CD4-positive, alpha-beta T cell treated with Interferon alpha-2 for 1 hour (primary cell): ENCODE results near the gene FTL.
"Not testable (repeated sequence)": the region's sequence is repeated elsewhere in the genome, so short reads cannot be mapped to it uniquely, and the experiment has no call there.

Experiments
- DNase-seq, 2 donors: peaks; one replicate each; pipeline ENCODE4 v3.0.0-alpha.2; 2020 to 2022

Gene FTL

DNA sequence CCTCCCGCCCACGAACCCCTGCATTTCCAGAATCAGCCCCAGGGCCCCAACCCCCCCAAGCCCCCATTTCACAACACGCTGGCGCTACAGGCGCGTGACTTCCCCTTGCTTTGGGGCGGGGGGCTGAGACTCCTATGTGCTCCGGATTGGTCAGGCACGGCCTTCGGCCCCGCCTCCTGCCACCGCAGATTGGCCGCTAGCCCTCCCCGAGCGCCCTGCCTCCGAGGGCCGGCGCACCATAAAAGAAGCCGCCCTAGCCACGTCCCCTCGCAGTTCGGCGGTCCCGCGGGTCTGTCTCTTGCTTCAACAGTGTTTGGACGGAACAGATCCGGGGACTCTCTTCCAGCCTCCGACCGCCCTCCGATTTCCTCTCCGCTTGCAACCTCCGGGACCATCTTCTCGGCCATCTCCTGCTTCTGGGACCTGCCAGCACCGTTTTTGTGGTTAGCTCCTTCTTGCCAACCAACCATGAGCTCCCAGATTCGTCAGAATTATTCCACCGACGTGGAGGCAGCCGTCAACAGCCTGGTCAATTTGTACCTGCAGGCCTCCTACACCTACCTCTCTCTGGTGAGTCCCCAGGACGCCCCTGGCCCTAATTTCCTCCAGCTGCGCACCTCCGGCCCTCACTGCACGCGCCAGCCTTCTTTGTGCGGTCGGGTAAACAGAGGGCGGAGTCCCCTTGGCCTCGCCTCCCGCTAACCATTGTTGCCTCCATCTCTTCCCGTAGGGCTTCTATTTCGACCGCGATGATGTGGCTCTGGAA is at the start of gene FTL:
FTL (plus strand) TSS at position 270 of the 766 bp plus-strand sequence; CDS start at position 469, 199 bp downstream.
- DNase-seq = peak; percentile 94 to 95

DNA sequence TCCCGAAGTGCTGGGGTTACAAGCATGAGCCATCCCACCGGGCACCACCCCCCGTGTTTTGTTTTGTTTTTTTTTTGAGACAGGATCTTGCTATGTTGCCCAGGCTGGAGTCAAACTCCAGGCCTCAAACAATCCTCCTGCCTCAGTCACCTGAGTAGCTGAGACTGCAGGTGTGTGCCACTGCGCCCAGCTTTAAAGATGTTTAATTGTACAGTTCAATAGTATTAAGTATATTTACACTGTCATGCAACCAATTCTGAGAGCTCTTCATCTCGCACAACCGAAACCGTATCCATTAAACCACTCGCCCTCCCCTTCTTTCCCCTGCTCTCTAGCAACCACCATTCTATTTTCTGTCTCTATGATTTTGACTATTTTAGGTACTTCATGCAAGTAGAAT is 49.4 kb upstream of the FTL start:
- no peak for DNase-seq

DNA sequence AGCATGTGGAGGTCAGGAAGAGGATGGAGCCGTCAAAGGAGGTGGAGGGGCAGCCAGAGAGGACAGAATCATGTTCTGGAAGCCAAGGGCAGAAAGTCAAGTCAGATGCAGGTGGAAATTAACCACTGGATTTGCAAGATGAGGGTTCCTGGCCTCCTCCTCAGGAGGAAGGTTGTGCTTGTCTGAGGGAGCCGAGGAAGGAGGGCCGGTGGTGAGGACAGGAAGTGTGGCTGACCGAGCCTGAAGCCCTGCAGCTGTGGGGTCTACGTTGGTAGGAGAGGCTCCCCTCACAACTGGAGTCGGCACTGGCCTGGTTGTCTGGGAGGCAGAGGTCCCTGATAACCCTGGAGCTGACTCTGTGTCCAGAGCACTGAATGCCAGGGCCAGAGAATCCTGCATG is 47.0 kb upstream of the FTL start:
- DNase-seq = no peak

GRCh38 chr19:48918801-48919247 is 46.3 kb upstream of the FTL start:
- DNase-seq = peak; percentile 18 to 21

DNA sequence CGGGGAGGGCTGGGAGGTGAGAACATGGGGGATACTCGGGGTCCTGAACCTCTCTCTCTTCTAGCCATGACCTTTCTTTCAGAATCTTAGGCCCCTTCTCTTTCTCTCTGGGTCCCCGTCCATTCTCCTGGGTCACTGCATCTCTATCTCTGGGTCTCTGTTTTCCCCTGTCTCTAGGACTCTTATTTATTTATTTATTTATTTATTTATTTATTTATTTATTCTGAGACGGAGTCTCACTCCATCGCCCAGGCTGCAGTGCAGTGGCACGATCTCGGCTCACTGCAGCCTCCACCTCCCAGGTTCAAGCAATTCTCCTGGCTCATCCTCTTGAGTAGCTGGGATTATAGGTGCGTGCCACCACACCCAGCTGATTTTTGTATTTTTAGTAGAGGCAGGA is 45.8 kb upstream of the FTL start:
- not testable (repeated sequence) for DNase-seq

- no peak for DNase-seq
These were observed 44.2 kb upstream of the FTL start for GRCh38 chr19:48920949-48921348.

DNA sequence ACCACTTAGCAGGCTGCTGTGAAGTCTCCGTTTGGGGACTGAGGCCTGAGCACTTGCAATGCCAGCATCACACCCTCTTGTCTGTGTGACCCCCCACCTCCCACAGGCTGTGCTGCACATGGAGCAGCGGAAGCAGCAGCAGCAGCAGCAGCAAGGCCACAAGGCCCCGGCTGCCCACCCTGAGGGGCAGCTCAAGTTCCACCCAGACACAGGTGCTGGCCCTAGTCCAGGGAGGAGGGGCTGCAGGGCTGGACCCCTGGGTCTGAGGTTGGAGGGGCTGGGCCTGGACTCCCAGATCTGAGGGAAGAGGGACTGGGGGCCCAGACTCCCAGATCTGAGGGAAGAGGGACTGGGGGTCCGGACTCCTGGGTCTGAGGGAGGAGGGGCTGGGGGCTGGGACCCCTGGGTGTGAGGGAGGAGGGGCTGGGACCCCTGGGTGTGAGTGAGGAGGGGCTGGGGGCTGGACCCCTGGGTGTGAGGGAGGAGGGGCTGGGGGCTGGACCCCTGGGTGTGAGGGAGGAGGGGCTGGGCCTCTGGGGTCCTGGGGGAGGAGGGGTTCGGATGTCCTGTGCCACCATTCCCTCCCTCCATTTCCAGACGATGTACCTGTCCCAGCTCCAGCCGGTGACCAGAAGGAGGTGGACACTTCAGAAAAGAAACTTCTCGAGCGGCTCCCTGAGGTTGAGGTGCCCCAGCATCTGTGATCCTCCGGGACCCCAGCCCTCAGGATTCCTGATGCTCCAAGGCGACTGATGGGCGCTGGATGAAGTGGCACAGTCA is 43.2 kb upstream of the FTL start:
- no peak for DNase-seq

DNA sequence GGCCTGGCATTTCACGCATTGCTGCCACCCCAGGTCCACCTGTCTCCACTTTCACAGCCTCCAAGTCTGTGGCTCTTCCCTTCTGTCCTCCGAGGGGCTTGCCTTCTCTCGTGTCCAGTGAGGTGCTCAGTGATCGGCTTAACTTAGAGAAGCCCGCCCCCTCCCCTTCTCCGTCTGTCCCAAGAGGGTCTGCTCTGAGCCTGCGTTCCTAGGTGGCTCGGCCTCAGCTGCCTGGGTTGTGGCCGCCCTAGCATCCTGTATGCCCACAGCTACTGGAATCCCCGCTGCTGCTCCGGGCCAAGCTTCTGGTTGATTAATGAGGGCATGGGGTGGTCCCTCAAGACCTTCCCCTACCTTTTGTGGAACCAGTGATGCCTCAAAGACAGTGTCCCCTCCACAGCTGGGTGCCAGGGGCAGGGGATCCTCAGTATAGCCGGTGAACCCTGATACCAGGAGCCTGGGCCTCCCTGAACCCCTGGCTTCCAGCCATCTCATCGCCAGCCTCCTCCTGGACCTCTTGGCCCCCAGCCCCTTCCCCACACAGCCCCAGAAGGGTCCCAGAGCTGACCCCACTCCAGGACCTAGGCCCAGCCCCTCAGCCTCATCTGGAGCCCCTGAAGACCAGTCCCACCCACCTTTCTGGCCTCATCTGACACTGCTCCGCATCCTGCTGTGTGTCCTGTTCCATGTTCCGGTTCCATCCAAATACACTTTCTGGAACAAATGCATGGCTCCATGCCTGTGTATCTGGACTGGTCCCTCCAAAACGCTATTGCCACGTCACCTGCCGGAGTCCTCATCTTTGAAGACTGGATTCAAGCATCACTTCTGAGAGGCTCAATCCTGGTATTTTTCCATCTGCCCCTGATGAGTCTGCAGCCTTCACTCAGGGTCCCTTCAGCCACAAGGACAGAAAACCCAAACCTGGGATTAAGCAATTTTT is 42.3 kb upstream of the FTL start:
- no peak for DNase-seq

DNA sequence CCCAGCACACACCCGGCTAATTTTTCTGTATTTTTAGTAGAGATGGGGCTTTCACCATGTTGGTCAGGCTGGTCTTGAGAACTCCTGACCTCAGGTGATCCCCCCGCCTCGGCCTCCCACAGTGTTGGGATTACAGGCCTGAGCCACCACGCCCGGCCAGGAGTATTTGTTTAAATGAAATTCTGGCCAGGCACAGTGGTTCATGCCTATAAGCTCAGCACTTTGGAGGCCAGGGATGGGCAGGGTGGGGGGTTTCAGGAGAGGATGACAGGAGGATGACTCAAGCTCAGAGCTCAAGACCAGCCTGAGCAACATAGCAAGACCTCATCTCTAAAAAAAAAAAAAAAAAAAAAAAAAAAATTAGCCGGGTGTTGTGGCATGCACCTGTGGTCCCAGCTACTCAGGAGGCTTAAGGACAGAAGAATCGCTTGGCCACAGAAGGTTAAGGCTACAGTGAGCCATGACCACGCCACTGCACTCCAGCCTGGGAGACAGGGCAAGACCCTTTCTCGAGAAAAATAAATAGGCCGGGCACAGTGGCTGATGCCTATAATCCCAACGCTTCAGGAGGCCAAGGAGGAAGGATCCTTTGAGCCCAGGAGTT is 39.8 kb upstream of the FTL start:
- no peak for DNase-seq

GRCh38 chr19:48925890-48926289 is 39.2 kb upstream of the FTL start:
- not testable (repeated sequence) for DNase-seq

- DNase-seq = peak in 1 of 2 donors; percentile 6
These were observed 38.2 kb upstream of the FTL start for GRCh38 chr19:48926909-48927308.

DNA sequence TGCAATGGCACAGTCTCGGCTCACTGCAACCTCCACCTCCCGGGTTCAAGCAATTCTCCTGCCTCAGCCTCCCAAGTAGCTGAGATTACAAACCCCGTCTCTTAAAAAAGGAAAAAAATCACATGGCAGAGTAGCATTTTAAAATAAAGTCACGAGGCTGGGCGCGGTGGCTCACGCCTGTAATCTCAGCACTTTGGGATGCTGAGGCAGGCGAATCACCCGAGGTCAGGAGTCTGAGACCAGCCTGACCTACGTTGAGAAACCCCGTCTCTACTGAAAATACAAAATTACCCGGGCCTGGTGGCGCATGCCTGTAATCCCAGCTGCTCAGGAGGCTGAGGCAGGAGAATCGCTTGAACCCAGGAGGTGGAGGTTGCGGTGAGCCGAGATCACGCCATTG is 37.4 kb upstream of the FTL start:
- DNase-seq = not testable (repeated sequence)

- DNase-seq = no peak
These were observed 36.7 kb upstream of the FTL start for GRCh38 chr19:48928164-48929025.

DNA sequence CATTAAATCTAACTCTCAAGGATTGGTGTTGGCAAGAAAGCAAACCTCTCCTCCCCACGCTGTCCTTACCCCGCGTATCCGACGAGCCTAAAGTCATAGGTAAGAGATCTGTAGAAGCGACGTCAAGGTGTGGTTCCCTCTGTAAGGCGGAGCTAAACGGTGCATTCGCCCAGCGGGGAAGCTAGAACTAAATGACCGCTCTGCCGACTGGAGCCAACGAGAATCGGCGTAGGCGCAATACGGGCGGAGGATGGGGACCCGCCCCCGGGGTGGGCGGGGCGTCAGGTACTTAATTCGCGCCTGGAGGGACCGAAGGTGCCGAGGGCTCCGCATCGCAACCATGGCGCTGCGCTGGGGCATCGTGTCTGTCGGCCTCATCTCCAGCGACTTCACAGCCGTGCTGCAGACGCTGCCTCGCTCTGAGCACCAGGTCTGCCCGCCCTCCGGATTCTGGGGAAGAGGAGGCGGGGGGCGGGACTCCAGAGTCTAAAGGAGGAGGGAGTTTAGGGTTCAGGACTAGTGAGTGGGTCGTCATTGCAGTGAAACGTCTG is 31.7 kb upstream of the FTL start, which contains the start of gene DHDH:
DHDH (plus strand) TSS at position 318 of the 551 bp plus-strand sequence; CDS start at position 341, 23 bp downstream.
- DNase-seq = peak; percentile 89 to 93

GRCh38 chr19:48934837-48935236 is 30.3 kb upstream of the FTL start:
- no peak for DNase-seq

GRCh38 chr19:48935864-48936263 is 29.2 kb upstream of the FTL start:
- DNase-seq = no peak

DNA sequence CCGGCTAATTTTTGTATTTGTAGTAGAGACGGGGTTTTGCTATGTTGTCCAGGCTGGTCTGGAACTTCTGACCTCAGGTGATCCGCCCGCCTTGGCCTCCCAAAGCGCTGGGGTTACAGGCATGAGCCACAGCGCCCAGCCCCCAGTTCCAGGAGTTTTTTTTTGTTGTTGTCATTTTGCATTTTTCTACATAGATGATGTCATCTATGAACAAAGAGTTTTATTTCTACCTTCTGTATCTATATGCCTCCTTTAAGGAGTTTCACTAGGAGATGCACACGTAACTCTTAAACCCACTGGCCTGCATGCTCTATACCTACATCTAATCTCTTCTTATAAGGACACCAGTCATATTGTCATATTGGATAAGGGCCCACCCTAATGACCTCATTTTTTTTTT is 26.9 kb upstream of the FTL start:
- no peak for DNase-seq

- no peak for DNase-seq
These were observed 24.2 kb upstream of the FTL start for GRCh38 chr19:48940902-48941301.

DNA sequence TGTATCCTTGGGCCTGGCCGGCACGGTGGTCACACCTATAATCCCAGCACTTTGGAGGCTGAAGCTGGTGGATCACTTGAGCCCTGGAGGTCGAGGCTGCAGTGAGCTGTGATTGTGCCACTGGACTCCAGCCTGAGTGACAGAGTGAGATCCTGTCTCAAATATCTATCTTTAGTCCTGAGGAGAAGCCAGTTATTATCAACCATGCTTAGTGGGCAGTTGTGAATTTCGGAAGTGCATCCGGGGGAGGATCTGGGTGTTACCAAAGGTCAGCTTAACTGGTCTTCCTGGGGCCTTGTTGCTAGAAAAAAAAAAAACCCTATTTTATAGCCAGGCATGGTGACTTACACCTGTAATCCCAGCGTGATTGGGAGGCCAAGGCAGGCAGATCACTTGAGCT is 22.0 kb upstream of the FTL start:
- DNase-seq = no peak

GRCh38 chr19:48945415-48945814 is 19.7 kb upstream of the FTL start:
- no peak for DNase-seq

GRCh38 chr19:48945817-48946216 is 19.3 kb upstream of the FTL start:
- DNase-seq = no peak
